Hematopoietic multipotent progenitor cell treated with erythropoietin and hydrocortisone succinate and interleukin-3 and kit ligand, for 8 days (in vitro differentiated cells): Measurements from ENCODE around the gene TMEM212.
"Not testable (repeated sequence)": the region's sequence is repeated elsewhere in the genome, so short reads cannot be mapped to it uniquely, and the experiment has no call there.

ENCODE experiments used
- DNase-seq: peaks from one replicate; pipeline ENCODE4 v3.0.0-alpha.2; 2015

Gene TMEM212

GRCh38 chr3:171895291-171895690 lies 52.1 kb downstream of the TMEM212 start:
- no peak for DNase-seq

GRCh38 chr3:171895900-171896299 lies 52.8 kb downstream of the TMEM212 start:
- no peak for DNase-seq

- DNase-seq, result no peak
Observed at GRCh38 chr3:171896316-171896715, 53.2 kb downstream of the TMEM212 start.

- DNase-seq, result no peak
Observed at GRCh38 chr3:171898192-171898591, 55.0 kb downstream of the TMEM212 start.

- no peak for DNase-seq
Observed at GRCh38 chr3:171900446-171900845, 57.3 kb downstream of the TMEM212 start.

GRCh38 chr3:171901615-171902312 lies 58.6 kb downstream of the TMEM212 start:
- DNase-seq, result no peak

- DNase-seq, result no peak
Observed at GRCh38 chr3:171904829-171905228, 61.7 kb downstream of the TMEM212 start.

- not testable (repeated sequence) for DNase-seq
Observed at GRCh38 chr3:171906503-171906902, 63.4 kb downstream of the TMEM212 start.

- DNase-seq, result no peak
Observed at GRCh38 chr3:171906951-171907676, 64.0 kb downstream of the TMEM212 start.

GRCh38 chr3:171907761-171908160 lies 64.6 kb downstream of the TMEM212 start:
- no peak for DNase-seq

- DNase-seq, result no peak
Observed at GRCh38 chr3:171908731-171909130, 65.6 kb downstream of the TMEM212 start.
